GM20000 (cell line): Measurements from ENCODE around the gene DYNLT2B.
"Not testable (repeated sequence)": the region's sequence is repeated elsewhere in the genome, so short reads cannot be mapped to it uniquely, and the experiment has no call there.

ENCODE experiments used
- DNase-seq: peaks from one replicate; pipeline ENCODE4 v3.0.0; 2012; ENCODE audit warnings: low spot score
- TF ChIP-seq, protein P1 (sequence below): IDR thresholded peaks from 2 replicates; pipeline ENCODE4 v1.5.1; 2012; ENCODE audit warnings: mild to moderate bottlenecking, control low read depth; ENCODE audit errors: extremely low read depth, missing control alignments

DYNLT2B gene

DNA sequence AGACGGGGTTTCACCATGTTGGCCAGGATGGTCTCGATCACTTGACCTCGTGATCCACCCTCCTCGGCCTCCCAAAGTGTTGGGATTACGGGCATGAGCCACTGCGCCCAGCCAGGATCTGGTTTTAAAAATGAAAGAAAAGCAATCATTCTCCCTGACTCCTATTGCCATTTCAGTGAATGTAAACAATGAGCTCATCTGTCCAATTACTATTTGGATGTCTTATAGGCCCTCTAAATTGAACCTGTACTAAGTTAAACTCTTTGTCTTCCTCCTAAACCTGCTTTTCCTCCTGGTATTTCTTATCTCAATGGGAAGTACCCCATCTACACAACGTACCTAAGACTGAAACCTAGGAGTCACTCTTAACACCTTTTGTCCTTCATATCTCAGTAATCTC is 54.2 kb downstream of the DYNLT2B start:
- DNase-seq: no peak
- TF ChIP-seq, protein P1, sequence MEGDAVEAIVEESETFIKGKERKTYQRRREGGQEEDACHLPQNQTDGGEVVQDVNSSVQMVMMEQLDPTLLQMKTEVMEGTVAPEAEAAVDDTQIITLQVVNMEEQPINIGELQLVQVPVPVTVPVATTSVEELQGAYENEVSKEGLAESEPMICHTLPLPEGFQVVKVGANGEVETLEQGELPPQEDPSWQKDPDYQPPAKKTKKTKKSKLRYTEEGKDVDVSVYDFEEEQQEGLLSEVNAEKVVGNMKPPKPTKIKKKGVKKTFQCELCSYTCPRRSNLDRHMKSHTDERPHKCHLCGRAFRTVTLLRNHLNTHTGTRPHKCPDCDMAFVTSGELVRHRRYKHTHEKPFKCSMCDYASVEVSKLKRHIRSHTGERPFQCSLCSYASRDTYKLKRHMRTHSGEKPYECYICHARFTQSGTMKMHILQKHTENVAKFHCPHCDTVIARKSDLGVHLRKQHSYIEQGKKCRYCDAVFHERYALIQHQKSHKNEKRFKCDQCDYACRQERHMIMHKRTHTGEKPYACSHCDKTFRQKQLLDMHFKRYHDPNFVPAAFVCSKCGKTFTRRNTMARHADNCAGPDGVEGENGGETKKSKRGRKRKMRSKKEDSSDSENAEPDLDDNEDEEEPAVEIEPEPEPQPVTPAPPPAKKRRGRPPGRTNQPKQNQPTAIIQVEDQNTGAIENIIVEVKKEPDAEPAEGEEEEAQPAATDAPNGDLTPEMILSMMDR: no peak

DNA sequence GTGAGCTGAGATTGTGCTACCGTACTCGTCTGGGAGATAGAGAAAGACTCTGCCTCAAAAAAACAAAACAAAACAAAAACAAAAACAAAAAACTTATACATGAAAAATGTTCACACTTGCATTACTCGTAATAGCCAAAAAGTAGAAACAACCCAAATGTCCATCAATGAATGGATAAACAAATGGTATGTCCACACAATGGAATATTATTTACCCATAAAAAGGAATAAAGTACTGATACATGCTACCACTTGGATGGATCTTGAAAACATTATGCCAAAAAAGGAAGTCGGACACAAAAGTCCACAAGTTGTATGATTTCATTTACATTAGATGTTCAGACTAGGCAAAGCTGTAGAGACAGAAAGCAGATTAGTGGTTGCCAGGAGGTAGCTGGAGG is 57.3 kb downstream of the DYNLT2B start:
- TF ChIP-seq, protein P1: no peak
- DNase-seq: no peak

DNA sequence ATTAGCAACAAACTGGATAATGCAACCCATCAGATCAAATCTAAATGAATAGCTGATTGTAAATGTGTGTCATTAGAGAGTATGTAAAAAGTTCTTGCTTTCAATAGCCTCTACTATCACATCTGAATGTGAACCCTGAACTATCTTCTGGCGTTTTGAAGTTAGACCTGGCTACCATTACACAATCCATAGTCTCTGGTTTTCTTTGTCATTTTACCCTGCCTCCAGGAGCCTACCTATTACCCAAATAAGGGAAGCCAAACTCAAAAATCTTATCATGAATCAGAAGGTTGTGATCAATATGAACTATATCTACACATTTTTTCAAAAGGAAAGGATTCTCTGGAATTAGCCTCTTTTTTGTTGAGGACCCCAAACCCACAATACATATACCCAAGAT is 62.3 kb downstream of the DYNLT2B start:
- DNase-seq: no peak
- TF ChIP-seq, protein P1: no peak

DNA sequence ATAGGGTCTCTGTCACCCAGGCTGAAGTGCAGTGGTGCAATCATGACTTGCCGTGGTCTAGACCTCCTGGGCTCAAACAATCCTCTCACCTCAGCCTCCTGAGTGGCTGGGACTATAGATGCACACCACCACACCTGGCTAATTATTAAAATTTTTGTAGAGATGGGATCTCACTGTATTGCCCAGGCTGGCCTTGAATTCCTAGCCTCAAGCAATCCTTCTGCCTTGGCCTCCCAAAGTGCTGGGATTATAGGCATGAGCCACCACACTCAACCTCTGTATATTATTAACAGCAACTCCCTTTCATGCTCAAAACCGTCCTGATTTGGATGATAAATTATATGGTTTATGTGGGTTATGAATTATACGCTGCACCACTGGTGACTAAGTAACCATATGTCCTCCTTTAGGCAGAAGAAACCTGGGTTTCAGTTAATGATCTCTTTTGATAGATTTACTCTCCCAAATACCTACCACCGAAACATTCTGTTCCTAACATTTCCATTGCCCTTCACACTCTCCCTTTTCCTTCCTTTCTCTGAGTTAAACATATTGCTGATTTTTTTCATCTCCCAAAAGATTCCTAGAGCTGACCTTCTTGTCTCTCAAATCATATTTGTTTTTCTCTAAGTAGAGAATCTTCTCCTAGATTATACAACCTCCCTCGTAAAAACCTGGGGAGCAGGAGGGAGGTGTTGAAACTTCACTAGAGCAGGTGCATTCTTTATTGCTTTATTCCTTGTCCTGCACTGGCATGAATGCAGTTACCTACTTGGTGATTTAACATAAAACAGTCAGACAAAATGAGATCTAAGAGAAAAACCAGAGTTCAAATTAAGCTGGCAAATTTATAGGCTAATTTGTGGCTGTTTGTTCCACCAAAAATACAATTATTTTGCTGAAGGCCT is 63.4 kb downstream of the DYNLT2B start:
- DNase-seq: no peak
- TF ChIP-seq, protein P1: no peak

DNA sequence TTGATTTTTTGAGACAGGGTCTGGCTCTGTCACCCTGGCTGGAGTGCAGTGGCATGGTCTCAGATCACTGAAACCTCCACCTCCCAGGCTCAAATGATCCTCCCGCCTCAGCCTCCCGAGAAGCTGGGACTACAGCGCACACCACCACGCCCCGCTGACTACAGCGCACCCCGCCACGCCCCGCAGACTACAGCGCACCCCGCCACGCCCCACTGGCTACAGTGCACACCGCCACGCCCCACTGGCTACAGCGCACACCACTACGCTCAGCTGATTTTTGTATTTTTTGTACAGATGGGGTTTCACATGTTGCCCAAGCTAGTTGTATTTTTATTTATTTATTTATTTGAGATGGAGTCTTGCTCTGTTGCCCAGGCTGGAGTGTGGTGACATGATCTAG is 66.1 kb downstream of the DYNLT2B start:
- TF ChIP-seq, protein P1: no peak
- no peak for DNase-seq

DNA sequence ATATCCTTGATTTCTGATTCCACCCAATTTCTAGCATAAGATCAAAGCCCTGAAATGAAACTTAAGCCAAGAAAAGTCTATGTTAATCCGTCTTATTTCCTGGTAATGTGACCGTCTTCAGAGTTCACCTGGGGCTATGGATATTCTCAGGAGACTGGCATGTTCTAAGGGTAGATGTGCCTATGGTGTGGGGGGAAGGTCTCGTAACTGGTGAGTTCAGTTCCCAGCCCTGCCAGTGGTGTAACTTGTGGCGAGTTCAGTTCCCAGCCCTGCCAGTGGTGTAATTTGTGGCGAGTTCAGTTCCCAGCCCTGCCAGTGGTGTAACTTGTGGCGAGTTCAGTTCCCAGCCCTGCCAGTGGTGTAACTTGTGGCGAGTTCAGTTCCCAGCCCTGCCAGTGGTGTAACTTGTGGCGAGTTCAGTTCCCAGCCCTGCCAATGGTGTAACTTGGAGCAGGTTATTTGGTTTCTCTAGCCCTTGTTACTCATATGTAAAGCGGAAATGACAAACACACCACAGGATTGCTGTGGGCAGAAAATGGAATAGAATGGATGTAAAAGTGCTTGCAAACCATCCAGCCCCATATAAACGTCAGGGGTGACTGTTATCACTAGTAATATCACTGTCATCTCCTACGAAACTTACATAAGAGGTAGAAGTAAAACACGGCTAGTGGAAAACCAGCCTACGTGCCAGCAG is 71.3 kb downstream of the DYNLT2B start:
- no peak for DNase-seq
- TF ChIP-seq, protein P1: no peak

DNA sequence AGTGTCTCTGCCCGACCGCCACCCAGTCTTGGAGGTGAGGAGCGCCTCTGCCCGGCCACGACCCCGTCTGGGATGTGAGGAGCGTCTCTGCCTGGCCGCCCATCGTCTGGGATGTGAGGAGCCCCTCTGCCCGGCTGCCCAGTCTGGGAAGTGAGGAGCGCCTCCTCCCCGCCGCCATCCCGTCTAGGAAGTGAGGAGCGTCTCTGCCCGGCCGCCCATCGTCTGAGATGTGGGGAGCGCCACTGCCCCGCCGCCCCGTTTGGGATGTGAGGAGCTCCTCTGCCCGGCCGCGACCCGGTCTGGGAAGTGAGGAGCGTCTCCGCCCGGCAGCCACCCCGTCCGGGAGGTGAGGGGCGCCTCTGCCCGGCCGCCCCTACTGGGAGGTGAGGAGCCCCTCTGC is 73.9 kb downstream of the DYNLT2B start:
- DNase-seq: not testable (repeated sequence)
